Measurements from ENCODE around the gene QPRT. TPM values are rescaled to one million over a fixed set of nuclear protein-coding genes. Genes with fewer than 3 reads are reported as not detected.
A peak's percentile ranks its signal among the peaks of the same experiment; 100 is the strongest.
"Not testable (repeated sequence)": the region's sequence is repeated elsewhere in the genome, so short reads cannot be mapped to it uniquely, and the experiment has no call there.

Gene QPRT
- total RNA-seq, 1 experiment from 2014 or later = 42.5 TPM

- DNase-seq (ENCODE audit: low spot score) = no peak
Measured at GRCh38 chr16:29662729-29663015, 16.3 kb upstream of the QPRT start.

- no peak for DNase-seq (ENCODE audit: low spot score)
Measured at GRCh38 chr16:29663016-29663806, 15.8 kb upstream of the QPRT start, which contains the start of gene SPN. TSS of gene SPN (plus strand) at chr16:29663247. CDS start at chr16:29663729, 482 bp downstream.

GRCh38 chr16:29663807-29664090, 15.2 kb upstream of the QPRT start:
- DNase-seq (ENCODE audit: low spot score) = no peak

DNA sequence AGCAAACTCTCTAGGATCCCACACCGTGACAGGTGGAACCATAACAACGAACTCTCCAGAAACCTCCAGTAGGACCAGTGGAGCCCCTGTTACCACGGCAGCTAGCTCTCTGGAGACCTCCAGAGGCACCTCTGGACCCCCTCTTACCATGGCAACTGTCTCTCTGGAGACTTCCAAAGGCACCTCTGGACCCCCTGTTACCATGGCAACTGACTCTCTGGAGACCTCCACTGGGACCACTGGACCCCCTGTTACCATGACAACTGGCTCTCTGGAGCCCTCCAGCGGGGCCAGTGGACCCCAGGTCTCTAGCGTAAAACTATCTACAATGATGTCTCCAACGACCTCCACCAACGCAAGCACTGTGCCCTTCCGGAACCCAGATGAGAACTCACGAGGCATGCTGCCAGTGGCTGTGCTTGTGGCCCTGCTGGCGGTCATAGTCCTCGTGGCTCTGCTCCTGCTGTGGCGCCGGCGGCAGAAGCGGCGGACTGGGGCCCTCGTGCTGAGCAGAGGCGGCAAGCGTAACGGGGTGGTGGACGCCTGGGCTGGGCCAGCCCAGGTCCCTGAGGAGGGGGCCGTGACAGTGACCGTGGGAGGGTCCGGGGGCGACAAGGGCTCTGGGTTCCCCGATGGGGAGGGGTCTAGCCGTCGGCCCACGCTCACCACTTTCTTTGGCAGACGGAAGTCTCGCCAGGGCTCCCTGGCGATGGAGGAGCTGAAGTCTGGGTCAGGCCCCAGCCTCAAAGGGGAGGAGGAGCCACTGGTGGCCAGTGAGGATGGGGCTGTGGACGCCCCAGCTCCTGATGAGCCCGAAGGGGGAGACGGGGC, 14.7 kb upstream of the QPRT start:
- DNase-seq (ENCODE audit: low spot score) = no peak

GRCh38 chr16:29665294-29666077, 13.5 kb upstream of the QPRT start:
- no peak for DNase-seq (ENCODE audit: low spot score)

DNA sequence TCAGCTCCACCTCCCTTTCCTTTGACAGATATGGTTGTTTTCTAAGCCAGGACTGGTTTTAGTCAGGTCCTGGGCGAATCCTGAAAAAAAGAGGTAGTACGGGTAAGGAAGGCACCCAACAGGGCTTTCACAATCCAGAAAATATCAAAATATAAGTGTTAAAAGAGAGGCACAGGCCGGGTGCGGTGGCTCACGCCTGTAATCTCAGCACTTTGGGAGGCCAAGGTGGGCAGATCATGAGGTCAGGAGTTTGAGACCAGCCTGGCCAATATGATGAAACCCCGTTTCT, 11.7 kb upstream of the QPRT start:
- DNase-seq (ENCODE audit: low spot score) = not testable (repeated sequence)

DNA sequence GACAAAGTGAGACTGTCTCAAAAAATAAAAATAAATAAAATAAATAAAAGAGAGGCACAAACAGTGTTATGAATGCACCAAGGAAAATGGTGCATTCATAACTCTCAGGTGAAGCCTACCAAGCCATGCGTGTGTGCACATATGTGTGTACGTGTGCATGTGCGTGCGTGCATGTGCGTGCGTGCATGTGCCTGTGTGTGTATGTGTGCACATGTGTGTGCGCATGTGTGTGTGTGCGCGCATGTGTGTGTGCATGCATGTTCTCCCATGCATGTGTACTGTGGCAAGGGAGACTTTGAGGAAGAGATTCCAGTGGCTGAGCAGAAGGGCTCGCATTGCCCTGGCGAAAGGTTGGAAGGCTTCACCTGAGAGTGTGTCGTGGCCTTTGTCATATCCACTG, 11.2 kb upstream of the QPRT start:
- DNase-seq (ENCODE audit: low spot score) = no peak

DNA sequence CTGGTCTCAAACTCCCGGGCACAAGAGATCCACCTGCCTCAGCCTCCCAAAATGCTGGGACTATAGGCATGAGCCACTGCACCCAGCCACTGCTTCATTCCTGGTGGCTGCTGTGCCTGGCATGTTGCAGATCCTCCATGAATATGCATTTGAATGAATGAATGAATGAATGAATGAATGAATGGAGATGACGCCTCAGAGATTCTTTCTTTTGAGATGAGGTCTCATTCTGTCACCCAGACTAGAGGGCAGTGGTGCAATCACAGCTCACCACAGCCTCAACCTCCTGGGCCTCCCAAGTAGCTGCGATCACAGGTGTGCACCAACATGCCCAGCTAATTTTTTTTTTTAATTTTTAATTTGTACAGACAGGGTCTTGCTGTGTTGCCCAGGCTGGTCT, 10.7 kb upstream of the QPRT start:
- DNase-seq (ENCODE audit: low spot score) = no peak

DNA sequence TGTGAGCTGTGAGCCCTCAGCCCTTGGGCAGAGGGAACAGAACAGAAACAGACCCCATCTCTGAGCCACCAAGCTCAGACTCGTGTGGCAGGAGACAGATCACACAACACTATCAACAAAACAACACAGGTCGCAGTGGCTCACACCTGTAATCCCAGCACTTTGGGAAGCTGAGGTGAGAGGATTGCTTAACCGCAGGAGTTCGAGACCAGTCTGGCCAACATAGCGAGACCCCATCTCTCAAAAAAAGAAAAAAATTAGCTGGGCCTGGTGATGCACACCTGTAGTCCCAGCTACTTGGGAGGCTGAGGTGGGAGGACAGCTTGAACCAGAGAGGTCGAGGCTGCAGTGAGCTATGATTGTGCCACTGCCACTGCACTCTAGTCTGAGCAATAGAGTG, 5.5 kb upstream of the QPRT start:
- DNase-seq (ENCODE audit: low spot score) = no peak

DNA sequence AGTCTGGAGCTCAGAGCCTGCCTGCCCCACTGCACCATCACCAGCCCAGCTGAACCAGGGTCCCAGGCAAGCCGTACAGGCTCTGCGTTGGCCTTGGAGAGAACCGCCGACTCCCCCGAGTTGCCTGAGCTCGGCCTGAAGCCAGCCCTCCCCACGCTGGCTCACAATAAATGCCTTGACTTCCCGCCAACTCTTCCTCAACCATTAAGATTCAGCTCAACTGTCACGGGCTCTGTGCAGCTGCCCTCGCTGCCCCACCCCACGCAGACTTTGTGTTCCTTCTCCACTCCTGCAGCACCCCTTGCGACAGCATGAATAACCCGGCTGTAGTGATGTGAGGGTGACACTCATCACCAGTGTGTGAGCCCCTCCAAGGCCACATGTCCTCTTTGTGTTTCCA, 4.8 kb upstream of the QPRT start:
- no peak for DNase-seq (ENCODE audit: low spot score)

DNA sequence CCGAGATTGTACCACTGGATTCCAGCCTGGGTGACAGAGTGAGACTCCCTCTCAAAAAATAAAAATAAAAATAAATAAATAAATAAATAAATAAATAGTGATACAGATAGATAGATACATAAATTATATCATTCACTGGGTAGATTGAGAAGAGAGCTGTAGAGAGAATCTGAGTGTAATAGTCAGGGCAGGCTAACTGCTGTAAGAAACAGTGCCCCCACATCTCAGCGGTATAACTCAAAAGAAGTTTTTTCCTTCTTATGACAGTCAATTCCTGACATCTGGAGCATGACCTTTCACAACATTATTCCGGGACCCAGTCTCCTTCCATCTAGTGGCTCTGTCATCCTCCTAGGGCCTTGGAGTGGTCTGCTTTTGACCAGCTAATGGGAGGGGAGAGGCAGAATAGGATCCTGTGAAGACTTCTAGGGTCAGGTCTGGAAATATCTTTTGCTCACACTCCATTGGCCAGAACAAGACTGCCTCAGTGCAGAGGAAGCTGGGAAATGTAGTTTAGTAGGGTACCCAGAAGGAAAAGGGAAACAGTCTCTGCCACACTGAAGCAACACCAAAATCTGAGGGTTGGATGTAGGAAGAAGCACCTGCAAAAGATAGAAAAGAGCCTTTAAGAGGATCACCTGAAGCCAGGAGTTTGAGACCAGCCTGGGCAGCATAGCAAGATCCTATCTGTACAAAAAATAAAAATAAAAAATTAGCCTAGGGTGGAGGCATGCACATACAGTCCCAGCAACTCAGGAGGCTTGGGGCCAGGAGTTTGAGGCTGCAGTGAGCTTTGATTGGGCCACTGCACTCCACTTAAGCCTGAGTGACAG, 3.0 kb upstream of the QPRT start:
- peak; percentile 42 for DNase-seq (ENCODE audit: low spot score)

DNA sequence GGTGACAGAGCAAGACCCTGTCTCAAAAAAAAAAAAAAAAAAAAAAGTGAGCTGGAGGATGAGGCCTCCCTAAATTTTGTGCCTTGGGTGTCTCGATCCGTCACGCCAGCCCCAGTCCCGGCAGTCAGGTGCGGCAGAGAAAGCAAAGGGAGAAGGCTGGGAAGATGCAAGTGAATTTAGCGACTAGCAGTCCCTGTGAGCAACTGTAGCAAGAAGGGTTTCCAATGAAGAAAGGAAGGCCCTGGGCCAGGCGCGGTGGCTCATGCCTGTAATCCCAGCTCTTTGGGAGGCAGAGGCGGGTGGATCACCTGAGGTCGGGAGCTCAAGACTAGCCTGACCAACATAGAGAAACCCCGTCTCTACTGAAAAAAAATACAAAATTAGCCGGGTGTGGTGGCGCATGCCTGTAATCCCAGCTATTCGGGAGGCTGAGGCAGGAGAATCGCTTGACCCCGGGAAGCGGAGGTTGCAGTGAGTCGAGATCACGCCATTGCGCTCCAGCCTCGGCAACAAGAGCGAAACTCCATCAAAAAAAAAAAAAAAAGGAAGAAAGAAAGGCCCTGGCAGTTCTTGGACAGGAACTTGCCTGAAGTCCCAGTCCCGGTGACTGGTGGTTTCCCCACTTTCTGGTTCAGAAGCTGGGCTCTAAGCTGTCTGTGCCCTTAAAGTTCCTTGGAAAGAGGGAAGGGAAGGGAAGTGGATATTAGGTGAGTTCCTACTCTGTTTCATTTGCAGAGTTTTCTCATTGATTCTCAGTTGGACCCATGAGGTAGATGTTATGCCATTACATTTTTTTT, 1.8 kb upstream of the QPRT start:
- no peak for DNase-seq (ENCODE audit: low spot score)

GRCh38 chr16:29680180-29680598, 1.2 kb downstream of the QPRT start:
- peak; percentile 64 for DNase-seq (ENCODE audit: low spot score)

DNA sequence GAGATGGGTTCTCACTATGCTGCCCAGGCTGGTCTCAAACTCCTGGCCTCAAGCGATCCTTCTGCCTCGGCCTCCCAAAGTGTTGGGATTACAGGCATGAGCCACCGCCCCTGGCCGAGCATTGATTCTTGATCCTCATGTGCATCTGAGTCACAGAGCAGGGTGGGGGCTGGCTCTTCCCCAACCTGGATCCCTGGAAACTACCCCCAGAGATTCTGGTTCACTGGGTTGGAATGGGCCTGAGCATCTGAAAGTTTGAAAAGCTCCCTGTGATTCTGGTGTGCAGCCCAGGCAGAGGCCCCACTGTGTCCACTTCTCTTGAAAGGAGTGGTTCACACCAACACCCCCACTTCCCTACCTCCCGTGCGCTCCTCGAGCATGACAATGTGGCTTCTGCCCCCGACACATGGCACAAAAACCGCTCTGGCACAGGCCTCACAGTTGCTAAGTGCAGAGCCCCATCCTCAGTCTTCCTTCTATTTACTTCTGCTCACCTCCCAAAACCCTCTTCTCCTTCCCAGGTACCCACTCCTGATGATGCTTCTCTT, 4.6 kb downstream of the QPRT start:
- DNase-seq (ENCODE audit: low spot score) = no peak

GRCh38 chr16:29684679-29685078, 5.7 kb downstream of the QPRT start:
- no peak for DNase-seq (ENCODE audit: low spot score)

DNA sequence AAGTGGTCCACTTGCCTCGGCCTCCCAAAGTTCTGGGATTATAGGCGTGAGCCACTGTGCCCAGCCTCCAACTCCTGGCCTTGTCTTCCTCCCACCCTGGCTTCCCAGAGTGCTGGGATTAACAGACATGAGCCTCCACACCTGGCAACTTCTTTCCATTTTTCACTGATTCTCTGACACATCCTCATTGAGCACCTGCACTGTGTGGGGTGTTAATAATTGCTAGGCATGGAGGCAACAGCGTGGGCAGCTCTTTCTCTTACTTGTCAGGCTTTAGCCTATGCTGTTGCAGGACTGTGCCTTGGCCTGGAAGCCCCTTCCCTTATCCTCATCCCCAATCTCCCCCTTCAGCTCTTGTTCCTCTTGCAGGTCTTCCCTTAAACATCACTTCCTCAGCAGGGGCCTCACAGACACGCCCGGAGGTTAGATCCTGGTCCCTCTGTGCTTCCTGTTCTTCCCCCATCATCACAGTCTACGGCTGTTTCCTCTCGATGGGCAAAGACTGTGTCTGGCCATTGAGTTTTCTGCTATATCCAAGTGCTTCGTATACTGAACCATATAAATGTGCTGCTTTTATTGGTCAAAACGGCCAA, 7.9 kb downstream of the QPRT start:
- no peak for DNase-seq (ENCODE audit: low spot score)

- no peak for DNase-seq (ENCODE audit: low spot score)
Measured at GRCh38 chr16:29687755-29688154, 8.8 kb downstream of the QPRT start.

- no peak for DNase-seq (ENCODE audit: low spot score)
Measured at GRCh38 chr16:29688172-29688571, 9.2 kb downstream of the QPRT start.

- DNase-seq (ENCODE audit: low spot score) = not testable (repeated sequence)
Measured at GRCh38 chr16:29689490-29690351, 10.7 kb downstream of the QPRT start.
